Immature natural killer cell (primary cell): ENCODE results near the gene RAB18. TPM values are rescaled to one million over a fixed set of nuclear protein-coding genes. Genes with fewer than 3 reads are reported as not detected.
A peak's percentile ranks its signal among the peaks of the same experiment; 100 is the strongest.

ENCODE experiments used
- DNase-seq, 3 donors: peaks; one replicate each; pipeline ENCODE4 v3.0.0; 2022; ENCODE audit warnings: mixed read lengths in 1 of 3
- H3K27ac Mint-ChIP-seq, 6 donors: one replicate each; pipeline ENCODE4 v1.8.0; 2020; ENCODE audit warnings: mixed read lengths in 6 of 6, mild to moderate bottlenecking in 5 of 6, inconsistent platforms in 4 of 6, moderate library complexity in 3 of 6
- H3K27me3 Mint-ChIP-seq, 3 donors: one replicate each; pipeline ENCODE4 v1.8.0; 2020 to 2021; ENCODE audit warnings: low read depth in 3 of 3, mild to moderate bottlenecking in 3 of 3, mixed read lengths in 3 of 3, moderate library complexity in 3 of 3, inconsistent platforms in 1 of 3
- H3K36me3 Mint-ChIP-seq, 3 donors: one replicate each; pipeline ENCODE4 v1.8.0; 2020; ENCODE audit warnings: mixed read lengths in 3 of 3, inconsistent platforms in 2 of 3, mild to moderate bottlenecking in 2 of 3
- H3K4me1 Mint-ChIP-seq, 2 donors: one replicate each; pipeline ENCODE4 v1.8.0; 2020; ENCODE audit warnings: inconsistent platforms in 2 of 2, mild to moderate bottlenecking in 2 of 2, mixed read lengths in 2 of 2, moderate library complexity in 1 of 2
- H3K4me3 Mint-ChIP-seq, 5 donors: one replicate each; pipeline ENCODE4 v1.8.0; 2020; ENCODE audit warnings: mild to moderate bottlenecking in 5 of 5, mixed read lengths in 5 of 5, inconsistent platforms in 3 of 5, moderate library complexity in 3 of 5
- H3K9me3 Mint-ChIP-seq, 6 donors: one replicate each; pipeline ENCODE4 v1.8.0; 2020; ENCODE audit warnings: mild to moderate bottlenecking in 6 of 6, mixed read lengths in 6 of 6, inconsistent platforms in 4 of 6, moderate library complexity in 3 of 6
- polyA plus RNA-seq, 3 donors: library from polyadenylated mRNA; unstranded; fragments of 300-500 nt; fragmentation: Illumina TruSeq; gene quantifications; one replicate each; pipeline ENCODE4 v1.2.3, GENCODE V29; 2021

Gene RAB18
- polyA plus RNA-seq, 3 donors from 2014 or later: 93.4 to 154 (median 109) TPM

GRCh38 chr10:27514243-27514642 lies 10.1 kb downstream of the RAB18 start:
- no peak for DNase-seq
- H3K4me3 Mint-ChIP-seq: peak overlapping the region in 1 of 5 donors; percentile 28
- no peaks in the 10 kb centered on the region for H3K27me3 Mint-ChIP-seq
- H3K9me3 Mint-ChIP-seq: no peaks in the 10 kb centered on the region
- H3K36me3 Mint-ChIP-seq: peaks cover 9 to 22% (median 14%) of the 10 kb centered on the region in 3 donors
- H3K4me1 Mint-ChIP-seq: peaks cover 54 to 91% of the 10 kb centered on the region in 2 donors
- peak overlapping the region in 5 of 6 donors; percentile 0 to 75 (median 18) for H3K27ac Mint-ChIP-seq

GRCh38 chr10:27518261-27518660 lies 14.2 kb downstream of the RAB18 start:
- peaks cover 6 to 14% (median 10%) of the 10 kb centered on the region in 3 donors for H3K36me3 Mint-ChIP-seq
- peak overlapping the region in 1 of 6 donors; percentile 17 for H3K27ac Mint-ChIP-seq
- no peak for DNase-seq
- peaks cover 56 to 96% of the 10 kb centered on the region in 2 donors for H3K4me1 Mint-ChIP-seq
- H3K9me3 Mint-ChIP-seq: no peaks in the 10 kb centered on the region
- peak overlapping the region in 1 of 5 donors; percentile 32 for H3K4me3 Mint-ChIP-seq
- H3K27me3 Mint-ChIP-seq: peaks cover 0 to 2% (median 0%) of the 10 kb centered on the region in 3 donors

GRCh38 chr10:27525819-27526218 lies 21.7 kb downstream of the RAB18 start:
- peak overlapping the region in 1 of 6 donors; percentile 26 for H3K27ac Mint-ChIP-seq

GRCh38 chr10:27526242-27526641 lies 22.1 kb downstream of the RAB18 start:
- Mint-ChIP-seq H3K27me3 (no peaks in the 10 kb centered on the region), H3K4me3 (no peak overlapping the region), H3K36me3 (peaks cover 0 to 10% (median 8%) of the 10 kb centered on the region in 3 donors), H3K27ac (no peak overlapping the region), H3K9me3 (no peaks in the 10 kb centered on the region), H3K4me1 (peaks cover 63 to 94% of the 10 kb centered on the region in 2 donors)
- DNase-seq: no peak

More at GRCh38 chr10:27525819-27526218, 21.7 kb downstream of the RAB18 start:
- no peaks in the 10 kb centered on the region for H3K9me3 Mint-ChIP-seq
- peaks cover 61 to 94% of the 10 kb centered on the region in 2 donors for H3K4me1 Mint-ChIP-seq
- H3K4me3 Mint-ChIP-seq: no peak overlapping the region
- H3K27me3 Mint-ChIP-seq: no peaks in the 10 kb centered on the region
- peaks cover 0 to 10% (median 8%) of the 10 kb centered on the region in 3 donors for H3K36me3 Mint-ChIP-seq
- DNase-seq: no peak

GRCh38 chr10:27527666-27528295 lies 23.7 kb downstream of the RAB18 start:
- DNase-seq: no peak
- Mint-ChIP-seq H3K36me3 (peaks cover 0 to 8% (median 5%) of the 10 kb centered on the region in 3 donors), H3K9me3 (no peaks in the 10 kb centered on the region), H3K4me1 (peaks cover 59 to 87% of the 10 kb centered on the region in 2 donors), H3K27ac (peak overlapping the region in 3 of 6 donors; percentile 2 to 59 (median 47)), H3K27me3 (no peaks in the 10 kb centered on the region), H3K4me3 (no peak overlapping the region)

- H3K36me3 Mint-ChIP-seq: peaks cover 0 to 10% (median 2%) of the 10 kb centered on the region in 3 donors
- H3K9me3 Mint-ChIP-seq: no peaks in the 10 kb centered on the region
- H3K4me3 Mint-ChIP-seq: no peak overlapping the region
- DNase-seq: no peak
- H3K27me3 Mint-ChIP-seq: no peaks in the 10 kb centered on the region
- peak overlapping the region in 5 of 6 donors; percentile 1 to 76 (median 18) for H3K27ac Mint-ChIP-seq
- peaks cover 51 to 75% of the 10 kb centered on the region in 2 donors for H3K4me1 Mint-ChIP-seq
These were observed 25.1 kb downstream of the RAB18 start for GRCh38 chr10:27529010-27529783.

- Mint-ChIP-seq H3K27ac (peak overlapping the region in 3 of 6 donors; percentile 2 to 82 (median 79)), H3K36me3 (peaks cover 0 to 5% (median 0%) of the 10 kb centered on the region in 3 donors), H3K4me3 (peak overlapping the region in 1 of 5 donors; percentile 71), H3K27me3 (no peaks in the 10 kb centered on the region), H3K9me3 (no peaks in the 10 kb centered on the region), H3K4me1 (peaks cover 39 to 63% of the 10 kb centered on the region in 2 donors)
- DNase-seq: no peak
These were observed 26.4 kb downstream of the RAB18 start for GRCh38 chr10:27530477-27530876.

GRCh38 chr10:27531336-27531847 lies 27.3 kb downstream of the RAB18 start:
- Mint-ChIP-seq H3K4me3 (peak overlapping the region; percentile 7 to 71 (median 54)), H3K9me3 (no peaks in the 10 kb centered on the region), H3K27me3 (no peaks in the 10 kb centered on the region), H3K36me3 (peaks cover 0 to 5% (median 0%) of the 10 kb centered on the region in 3 donors), H3K4me1 (peaks cover 35 to 55% of the 10 kb centered on the region in 2 donors), H3K27ac (peak overlapping the region; percentile 73 to 90 (median 78))
- DNase-seq: peak; percentile 7 to 24 (median 20)

GRCh38 chr10:27534161-27534700 lies 30.1 kb downstream of the RAB18 start:
- Mint-ChIP-seq H3K4me3 (no peak overlapping the region), H3K4me1 (peaks cover 29 to 38% of the 10 kb centered on the region in 2 donors), H3K9me3 (no peaks in the 10 kb centered on the region), H3K27me3 (no peaks in the 10 kb centered on the region), H3K27ac (peak overlapping the region in 1 of 6 donors; percentile 8), H3K36me3 (peaks cover 0 to 14% (median 7%) of the 10 kb centered on the region in 3 donors)
- DNase-seq: no peak

- H3K9me3 Mint-ChIP-seq: no peaks in the 10 kb centered on the region
- no peak overlapping the region for H3K27ac Mint-ChIP-seq
- H3K36me3 Mint-ChIP-seq: peaks cover 0 to 14% (median 7%) of the 10 kb centered on the region in 3 donors
- DNase-seq: no peak
- peaks cover 27 to 37% of the 10 kb centered on the region in 2 donors for H3K4me1 Mint-ChIP-seq
- no peaks in the 10 kb centered on the region for H3K27me3 Mint-ChIP-seq
- no peak overlapping the region for H3K4me3 Mint-ChIP-seq
These were observed 31.2 kb downstream of the RAB18 start for GRCh38 chr10:27535317-27535716.

- no peak overlapping the region for H3K27ac Mint-ChIP-seq
- no peaks in the 10 kb centered on the region for H3K27me3 Mint-ChIP-seq
- peaks cover 0 to 14% (median 7%) of the 10 kb centered on the region in 3 donors for H3K36me3 Mint-ChIP-seq
- no peak for DNase-seq
- H3K9me3 Mint-ChIP-seq: no peaks in the 10 kb centered on the region
- H3K4me3 Mint-ChIP-seq: no peak overlapping the region
- peaks cover 27 to 37% of the 10 kb centered on the region in 2 donors for H3K4me1 Mint-ChIP-seq
These were observed 32.3 kb downstream of the RAB18 start for GRCh38 chr10:27536437-27536836.

- Mint-ChIP-seq H3K27me3 (no peaks in the 10 kb centered on the region), H3K9me3 (no peaks in the 10 kb centered on the region), H3K36me3 (peaks cover 0 to 14% (median 7%) of the 10 kb centered on the region in 3 donors), H3K4me3 (no peak overlapping the region), H3K4me1 (peaks cover 28 to 38% of the 10 kb centered on the region in 2 donors), H3K27ac (no peak overlapping the region)
- DNase-seq: no peak
These were observed 33.1 kb downstream of the RAB18 start for GRCh38 chr10:27537166-27537565.

GRCh38 chr10:27537787-27538186 lies 33.7 kb downstream of the RAB18 start:
- Mint-ChIP-seq H3K27ac (peak overlapping the region in 5 of 6 donors; percentile 33 to 82 (median 70)), H3K36me3 (peaks cover 0 to 14% (median 7%) of the 10 kb centered on the region in 3 donors), H3K9me3 (no peaks in the 10 kb centered on the region), H3K4me3 (no peak overlapping the region), H3K4me1 (peaks cover 34 to 44% of the 10 kb centered on the region in 2 donors), H3K27me3 (no peaks in the 10 kb centered on the region)
- DNase-seq: no peak
